ENCODE results near the gene NPW.

NPW gene

GRCh38 chr16:2019518-2019920 is at the start of gene NPW:
Gene NPW (plus strand): TSS chr16:2019785.
- DNase-seq (ENCODE audit: low read depth in 2 of 2) = no peak

- peak; percentile 91 to 96 for DNase-seq (ENCODE audit: low read depth in 2 of 2)
Measured at GRCh38 chr16:1971796-1972489, 47.6 kb upstream of the NPW start, which contains the start of gene TBL3. Gene TBL3 (plus strand): TSS chr16:1972053. CDS start chr16:1972165, 112 bp downstream.

- DNase-seq (ENCODE audit: low read depth in 2 of 2) = no peak
Measured at GRCh38 chr16:1972490-1972877, 47.1 kb upstream of the NPW start.

GRCh38 chr16:1973461-1974156 is 46.0 kb upstream of the NPW start:
- DNase-seq (ENCODE audit: low read depth in 2 of 2) = no peak

- no peak for DNase-seq (ENCODE audit: low read depth in 2 of 2)
Measured at GRCh38 chr16:1974157-1975070, 45.2 kb upstream of the NPW start.

GRCh38 chr16:1975432-1976215 is 44.0 kb upstream of the NPW start:
- no peak for DNase-seq (ENCODE audit: low read depth in 2 of 2)

DNA sequence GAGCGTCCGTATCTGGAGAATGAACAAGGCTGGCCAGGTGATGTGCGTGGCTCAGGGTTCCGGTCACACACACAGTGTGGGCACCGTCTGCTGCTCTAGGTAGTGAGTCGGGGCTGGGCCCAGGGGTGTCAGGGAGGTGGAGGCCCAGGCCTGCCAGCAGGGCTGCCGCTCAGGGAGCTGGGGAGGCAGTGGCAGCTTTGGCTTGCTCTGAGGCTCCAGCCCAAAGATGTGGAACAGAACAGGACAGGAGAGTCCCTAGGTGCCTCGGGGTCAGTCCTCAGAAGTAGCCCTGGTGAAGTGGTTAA is 43.4 kb upstream of the NPW start:
- no peak for DNase-seq (ENCODE audit: low read depth in 2 of 2)

DNA sequence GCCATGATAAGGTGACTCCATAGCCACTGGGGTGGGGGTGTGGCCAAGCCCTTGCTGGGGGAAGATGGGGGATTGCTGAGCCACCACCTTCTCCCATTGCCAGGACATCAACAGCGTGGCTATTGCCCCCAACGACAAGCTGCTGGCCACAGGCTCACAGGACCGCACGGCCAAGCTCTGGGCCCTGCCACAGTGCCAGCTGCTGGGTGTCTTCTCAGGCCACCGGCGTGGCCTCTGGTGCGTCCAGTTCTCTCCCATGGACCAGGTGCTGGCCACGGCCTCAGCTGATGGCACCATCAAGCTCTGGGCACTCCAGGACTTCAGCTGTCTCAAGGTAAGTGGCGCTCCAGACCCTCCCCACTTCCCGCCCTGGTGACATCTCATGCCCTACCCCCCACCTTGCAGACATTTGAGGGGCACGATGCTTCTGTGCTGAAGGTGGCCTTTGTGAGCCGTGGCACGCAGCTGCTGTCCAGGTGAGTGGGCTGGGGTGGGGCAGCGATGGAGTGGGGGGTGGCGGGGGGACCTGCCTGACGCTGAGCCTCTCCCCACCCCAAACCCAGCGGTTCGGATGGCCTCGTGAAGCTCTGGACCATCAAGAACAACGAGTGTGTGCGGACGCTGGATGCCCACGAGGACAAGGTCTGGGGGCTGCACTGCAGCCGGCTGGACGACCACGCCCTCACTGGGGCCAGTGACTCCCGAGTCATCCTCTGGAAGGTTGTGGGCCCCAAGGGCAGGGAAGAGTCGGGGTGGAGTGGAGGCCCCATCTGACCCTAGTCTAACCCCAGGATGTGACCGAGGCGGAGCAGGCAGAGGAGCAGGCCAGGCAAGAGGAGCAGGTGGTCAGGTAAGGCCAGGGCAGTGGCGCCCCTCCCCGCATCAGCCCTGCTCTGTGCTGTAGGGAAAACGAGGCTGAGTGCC is 42.4 kb upstream of the NPW start:
- no peak for DNase-seq (ENCODE audit: low read depth in 2 of 2)

DNA sequence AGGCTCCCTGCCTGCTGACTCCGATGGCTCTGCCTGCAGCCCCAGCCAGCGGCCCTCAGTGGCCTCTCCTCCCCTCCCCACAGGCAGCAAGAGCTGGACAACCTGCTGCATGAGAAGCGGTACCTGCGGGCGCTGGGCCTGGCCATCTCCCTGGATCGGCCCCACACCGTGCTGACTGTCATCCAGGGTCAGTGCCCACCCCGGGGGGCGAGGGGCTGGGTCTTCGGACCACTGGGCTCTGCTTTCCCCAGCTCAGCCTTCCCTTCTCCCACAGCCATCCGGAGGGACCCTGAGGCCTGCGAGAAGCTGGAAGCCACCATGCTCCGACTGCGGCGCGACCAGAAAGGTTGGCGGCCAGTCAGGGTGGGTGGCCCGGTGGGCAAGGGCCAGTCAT is 41.7 kb upstream of the NPW start:
- DNase-seq (ENCODE audit: low read depth in 2 of 2) = no peak

GRCh38 chr16:1978476-1979120 is 41.0 kb upstream of the NPW start:
- DNase-seq (ENCODE audit: low read depth in 2 of 2) = no peak

DNA sequence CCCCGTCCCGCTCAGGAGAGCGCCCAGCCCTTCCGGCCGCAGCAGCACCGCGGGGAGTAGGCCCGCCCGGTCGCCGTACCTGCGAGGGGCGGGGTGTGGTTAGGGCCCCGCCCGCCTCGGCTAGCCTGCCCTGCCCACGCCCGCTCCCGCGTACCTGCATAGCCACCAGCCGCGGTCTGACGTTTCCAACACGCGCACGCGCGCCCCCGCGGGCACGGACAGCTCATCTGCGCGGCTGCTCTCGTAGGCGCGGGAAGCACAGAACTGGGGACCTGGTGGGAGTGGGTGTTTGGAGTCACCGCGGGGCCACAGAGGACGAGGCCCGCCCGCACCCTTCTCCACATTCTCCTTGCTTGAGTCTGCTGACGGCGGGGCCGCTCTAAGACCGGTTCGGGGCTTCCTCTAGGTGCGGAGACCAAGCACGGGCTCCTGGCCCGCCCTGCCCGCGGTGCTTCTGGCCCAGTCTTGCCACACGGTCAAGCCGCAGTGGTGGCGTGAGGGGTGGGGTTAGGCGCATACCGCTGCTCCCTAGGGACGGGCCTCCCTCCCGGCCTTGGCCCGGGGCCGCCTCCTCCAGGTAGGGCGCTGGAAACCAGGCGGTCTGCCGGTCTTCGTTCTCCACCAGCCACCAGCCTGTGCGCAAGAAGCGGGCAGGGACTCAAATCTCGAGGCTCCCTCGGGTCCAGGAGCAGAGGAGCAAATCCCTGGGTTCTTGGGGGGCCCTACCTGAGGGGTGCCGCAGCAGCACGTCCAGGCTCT is 40.1 kb upstream of the NPW start:
- no peak for DNase-seq (ENCODE audit: low read depth in 2 of 2)

GRCh38 chr16:1980030-1980769 is 39.4 kb upstream of the NPW start:
- DNase-seq (ENCODE audit: low read depth in 2 of 2) = no peak

DNA sequence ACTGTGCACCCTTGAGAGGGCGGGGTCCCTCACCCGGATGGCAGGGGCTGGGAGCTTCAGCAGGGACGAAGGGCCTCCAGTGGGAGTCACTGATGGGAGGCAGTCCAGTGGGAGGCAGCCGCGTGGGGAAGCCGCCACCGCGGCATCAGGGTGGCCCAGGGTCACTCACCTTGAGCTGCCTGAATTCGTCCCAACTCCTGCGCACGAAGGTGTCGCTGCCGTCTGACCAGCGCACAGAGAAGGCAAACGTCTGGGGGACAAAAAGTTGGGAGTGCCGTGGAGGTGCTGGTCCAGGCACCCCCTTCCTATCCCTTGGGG is 38.9 kb upstream of the NPW start:
- no peak for DNase-seq (ENCODE audit: low read depth in 2 of 2)

DNA sequence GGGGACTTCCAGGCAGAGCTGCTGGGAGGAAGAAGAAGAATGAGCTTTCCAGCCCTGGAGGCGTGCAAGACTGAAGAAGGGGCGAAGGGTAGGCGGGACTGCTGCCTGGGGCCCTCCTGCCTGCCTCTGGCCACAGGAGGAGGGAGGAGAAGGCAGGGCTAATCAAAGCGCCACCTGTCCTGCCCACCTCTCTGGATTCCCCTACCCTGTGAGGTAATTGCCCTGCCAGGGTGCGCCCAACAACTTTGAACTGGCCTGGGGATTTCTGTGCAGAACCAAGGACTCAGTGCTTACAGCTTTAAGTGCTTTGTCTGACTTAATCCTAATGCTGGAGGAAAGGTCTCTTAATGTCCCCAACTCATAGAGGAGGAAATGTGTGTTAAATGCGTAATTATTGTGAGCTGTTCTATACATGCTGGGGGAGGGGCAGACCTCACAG is 38.2 kb upstream of the NPW start, which contains the start of gene NOXO1:
NOXO1 (minus strand) TSS at position 72 of the 439 bp plus-strand sequence. CDS start 290 bp downstream, outside the sequence.
- DNase-seq (ENCODE audit: low read depth in 2 of 2) = no peak

GRCh38 chr16:1982013-1982433 is 37.6 kb upstream of the NPW start:
- DNase-seq (ENCODE audit: low read depth in 2 of 2) = no peak

DNA sequence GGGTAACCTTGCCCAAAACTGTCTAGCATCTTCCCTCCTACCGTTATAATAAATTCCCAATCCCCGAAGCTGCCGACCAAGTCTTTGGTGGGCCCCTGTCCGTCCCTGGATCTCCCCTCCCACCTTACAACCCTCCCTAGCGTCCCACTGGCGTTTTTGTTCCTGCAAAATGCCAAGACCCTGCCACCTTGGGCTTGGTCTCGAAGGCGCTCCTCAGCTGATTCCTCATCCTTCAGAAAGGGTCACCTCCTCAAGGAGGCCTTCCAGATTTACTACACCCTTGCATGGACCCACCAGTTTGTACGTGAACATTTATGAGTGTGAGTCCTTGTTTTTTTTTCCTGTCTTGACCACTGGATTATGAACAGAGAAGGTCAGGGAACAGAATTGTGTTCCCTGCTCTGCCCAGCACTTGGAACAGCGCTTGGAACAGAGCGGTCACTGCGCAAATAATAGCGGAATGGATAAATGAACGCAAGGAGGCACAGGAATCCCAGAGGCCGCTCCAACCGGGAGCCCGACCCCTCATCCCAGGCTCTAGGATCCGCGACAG is 36.5 kb upstream of the NPW start:
- DNase-seq (ENCODE audit: low read depth in 2 of 2) = no peak

DNA sequence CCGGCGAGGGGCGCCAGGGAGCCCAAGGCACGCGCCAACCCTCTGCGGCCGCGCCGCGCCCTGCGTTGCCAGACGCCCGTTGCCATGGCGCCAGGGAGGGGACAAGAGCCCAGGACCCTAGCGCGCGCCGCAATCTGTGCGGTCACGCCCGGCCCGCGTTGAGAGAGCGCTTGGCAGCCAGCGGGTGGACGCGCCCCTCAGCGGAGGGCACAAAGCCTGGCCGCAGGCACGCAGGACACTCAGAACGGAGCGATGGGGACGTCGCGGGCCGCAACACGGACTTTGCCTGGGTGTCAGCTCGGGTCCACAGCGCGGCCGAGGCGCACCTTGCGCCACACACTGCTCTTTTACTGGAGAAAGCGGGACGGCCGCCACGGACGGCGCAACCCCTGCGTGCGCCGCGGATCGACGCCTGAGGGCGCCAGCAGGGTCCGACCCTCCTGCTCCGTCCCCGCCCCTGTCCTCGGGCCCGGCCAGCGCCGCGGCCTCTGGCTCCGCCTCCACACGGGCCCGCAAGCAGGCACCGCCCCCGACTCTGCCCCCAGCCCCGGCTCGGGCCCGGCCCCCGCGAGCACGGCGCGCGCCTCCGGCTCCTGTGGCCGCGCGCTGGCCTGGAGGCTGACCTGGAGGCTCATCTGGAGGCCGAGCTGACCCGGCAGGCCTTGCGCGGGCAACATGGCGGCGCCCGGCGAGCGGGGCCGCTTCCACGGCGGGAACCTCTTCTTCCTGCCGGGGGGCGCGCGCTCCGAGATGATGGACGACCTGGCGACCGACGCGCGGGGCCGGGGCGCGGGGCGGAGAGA is 35.8 kb upstream of the NPW start, which contains the start of gene GFER:
GFER (plus strand) TSS at position 650 of the 803 bp plus-strand sequence; CDS start at position 676, 26 bp downstream.
- peak in 1 of 2 donors; percentile 58 for DNase-seq (ENCODE audit: low read depth in 2 of 2)

Data from stimulated activated CD8-positive, alpha-beta memory T cell treated with anti-CD3 and anti-CD28 coated beads, Interleukin-15, amount 100 ng/mL, for 4 hours (primary cell).